ENCODE results near the gene MUS81. TPM values are rescaled to one million over a fixed set of nuclear protein-coding genes. Genes with fewer than 3 reads are reported as not detected.
A peak's percentile ranks its signal among the peaks of the same experiment; 100 is the strongest.

MUS81 gene
- total RNA-seq, 2 experiments from 2014 or later = 54.7 to 60.2 TPM

DNA sequence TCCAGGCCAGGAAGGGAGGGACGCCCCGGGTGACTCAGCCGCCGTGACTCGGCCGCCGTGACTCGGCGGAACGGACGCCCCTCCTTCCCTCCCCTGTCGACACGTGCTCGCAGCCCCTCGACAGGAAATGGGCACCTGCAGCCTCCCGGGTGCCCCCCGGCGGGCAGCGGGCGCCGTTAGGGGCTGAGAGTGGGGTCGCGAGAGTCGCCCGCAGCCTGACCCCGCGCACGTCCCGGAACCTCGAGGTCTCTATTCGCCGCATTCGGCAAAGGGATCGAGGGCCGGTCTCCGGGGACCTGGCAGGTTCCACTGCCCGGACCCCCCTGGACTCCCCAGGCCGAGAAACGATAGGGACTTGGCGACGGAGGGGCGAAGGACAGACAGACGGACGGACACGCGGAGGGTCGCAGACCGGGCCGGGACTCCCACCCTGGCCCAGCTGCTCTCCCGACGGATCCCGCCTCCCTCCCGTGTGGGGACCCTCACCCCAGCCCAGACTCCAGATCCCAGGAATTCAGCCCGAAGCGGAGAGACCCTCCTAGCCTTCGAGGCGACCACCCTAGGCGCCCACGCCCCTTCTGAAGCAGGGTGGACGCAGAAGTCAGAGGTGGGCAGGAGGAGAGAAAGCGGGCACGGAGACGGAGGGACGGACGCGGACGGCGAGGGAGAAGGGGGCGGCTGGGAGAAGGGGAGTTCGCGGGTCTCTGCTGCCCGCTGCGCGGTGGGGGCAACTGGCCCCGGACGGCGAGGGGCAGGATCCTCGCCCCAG lies 39.3 kb downstream of the MUS81 start:
- H3K27ac Mint-ChIP-seq = peak overlapping the region; percentile 86
- no peaks in the 10 kb centered on the region for H3K9me3 Mint-ChIP-seq
- H3K27me3 Mint-ChIP-seq = peaks cover 3% of the 10 kb centered on the region
- POLR2A ChIA-PET = interaction anchor here (0.6 to 28.1 kb wide), 14 partner anchors 10 to 477 kb away, joined by 3 to 560 read pairs (median 6); partner anchors contain the start of genes BANF1, C11orf68, CCDC85B and CFL1
- CTCF ChIA-PET = interaction anchor here (0.8 to 7.1 kb wide), 6 partner anchors 10 to 59 kb away, joined by 3 to 71 read pairs (median 22); partner anchors contain the start of genes CCDC85B, FIBP and MUS81
- peaks cover 34% of the 10 kb centered on the region for H3K4me1 Mint-ChIP-seq (ENCODE audit: low read depth)
- peaks cover 25% of the 10 kb centered on the region for H3K36me3 Mint-ChIP-seq (ENCODE audit: low read depth)
- peak; percentile 88 for DNase-seq
- TF ChIP-seq, protein P1, sequence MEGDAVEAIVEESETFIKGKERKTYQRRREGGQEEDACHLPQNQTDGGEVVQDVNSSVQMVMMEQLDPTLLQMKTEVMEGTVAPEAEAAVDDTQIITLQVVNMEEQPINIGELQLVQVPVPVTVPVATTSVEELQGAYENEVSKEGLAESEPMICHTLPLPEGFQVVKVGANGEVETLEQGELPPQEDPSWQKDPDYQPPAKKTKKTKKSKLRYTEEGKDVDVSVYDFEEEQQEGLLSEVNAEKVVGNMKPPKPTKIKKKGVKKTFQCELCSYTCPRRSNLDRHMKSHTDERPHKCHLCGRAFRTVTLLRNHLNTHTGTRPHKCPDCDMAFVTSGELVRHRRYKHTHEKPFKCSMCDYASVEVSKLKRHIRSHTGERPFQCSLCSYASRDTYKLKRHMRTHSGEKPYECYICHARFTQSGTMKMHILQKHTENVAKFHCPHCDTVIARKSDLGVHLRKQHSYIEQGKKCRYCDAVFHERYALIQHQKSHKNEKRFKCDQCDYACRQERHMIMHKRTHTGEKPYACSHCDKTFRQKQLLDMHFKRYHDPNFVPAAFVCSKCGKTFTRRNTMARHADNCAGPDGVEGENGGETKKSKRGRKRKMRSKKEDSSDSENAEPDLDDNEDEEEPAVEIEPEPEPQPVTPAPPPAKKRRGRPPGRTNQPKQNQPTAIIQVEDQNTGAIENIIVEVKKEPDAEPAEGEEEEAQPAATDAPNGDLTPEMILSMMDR (IDR thresholded peaks at IDR 0.05) = peak; percentile 11
- peak; percentile 36 for ATAC-seq
- H3K4me3 Mint-ChIP-seq = peak overlapping the region; percentile 80
- intact Hi-C loops (cut with micrococcal nuclease) = loop anchor here (10.0 kb wide), 1 partner anchor 65 kb away; the partner anchor contains the start of gene SART1

DNA sequence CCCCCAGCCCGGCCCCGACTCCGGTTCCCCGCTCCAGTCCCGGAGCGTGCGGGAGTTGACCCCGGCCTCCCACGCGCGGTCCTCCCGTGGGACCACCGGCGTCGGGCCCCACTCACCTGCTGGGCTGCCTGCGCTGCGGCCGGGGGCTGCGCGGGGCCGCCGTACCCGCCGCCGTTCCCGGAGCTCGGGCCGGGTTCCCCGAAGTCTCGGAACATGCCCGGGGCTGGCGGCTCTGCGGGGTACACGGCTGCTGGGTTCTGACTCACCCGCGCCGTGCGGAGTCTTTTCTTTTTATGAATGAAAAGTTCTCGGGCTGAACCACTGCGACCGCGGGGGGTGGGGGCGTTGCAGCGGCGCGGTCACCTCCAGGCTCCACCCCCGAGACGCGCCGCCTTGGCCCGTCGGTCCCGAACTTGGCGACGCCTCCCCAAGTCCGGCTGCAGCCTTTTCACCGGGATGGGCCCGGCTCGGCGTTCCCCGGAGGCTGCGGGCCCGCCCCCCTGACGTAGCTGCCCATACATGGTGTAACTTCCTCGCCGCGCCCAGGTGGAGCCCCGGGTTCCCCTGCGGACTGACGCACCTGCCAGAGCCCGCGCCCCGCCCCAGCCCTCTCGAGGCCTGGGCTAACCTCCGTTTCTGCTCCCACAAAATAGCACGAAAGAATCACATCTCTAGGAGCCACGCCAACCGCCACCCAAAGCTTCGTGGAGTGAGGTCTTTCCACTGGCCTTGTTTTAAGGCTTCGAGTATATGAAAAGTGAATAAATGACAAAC lies 40.1 kb downstream of the MUS81 start, which contains the start of gene FOSL1:
FOSL1 (minus strand) TSS at position 264 of the 774 bp plus-strand sequence; CDS start at position 215, 49 bp downstream.
- Mint-ChIP-seq H3K9me3 (no peaks in the 10 kb centered on the region), H3K36me3 (ENCODE audit: low read depth) (peaks cover 22% of the 10 kb centered on the region), H3K27me3 (peaks cover 5% of the 10 kb centered on the region), H3K4me3 (peak within 1 kb of the TSS; percentile 80), H3K4me1 (ENCODE audit: low read depth) (peaks cover 32% of the 10 kb centered on the region), H3K27ac (peak within 1 kb of the TSS; percentile 86)
- intact Hi-C loops (cut with micrococcal nuclease) = no loop called here
- ATAC-seq (peak; percentile 88), DNase-seq (peak; percentile 97)
- TF ChIP-seq, protein P1 (IDR thresholded peaks at IDR 0.05) = no peak
- POLR2A ChIA-PET = interaction anchor here (0.6 to 28.1 kb wide), 15 partner anchors 9 to 478 kb away, joined by 3 to 560 read pairs (median 5); partner anchors contain the start of genes C11orf68, CCDC85B, CFL1 and CTSW
- CTCF ChIA-PET = interaction anchor here (0.9 to 4.2 kb wide), 6 partner anchors 9 to 121 kb away, joined by 3 to 71 read pairs (median 4); partner anchors contain the start of genes C11orf68, CCDC85B and FIBP

DNA sequence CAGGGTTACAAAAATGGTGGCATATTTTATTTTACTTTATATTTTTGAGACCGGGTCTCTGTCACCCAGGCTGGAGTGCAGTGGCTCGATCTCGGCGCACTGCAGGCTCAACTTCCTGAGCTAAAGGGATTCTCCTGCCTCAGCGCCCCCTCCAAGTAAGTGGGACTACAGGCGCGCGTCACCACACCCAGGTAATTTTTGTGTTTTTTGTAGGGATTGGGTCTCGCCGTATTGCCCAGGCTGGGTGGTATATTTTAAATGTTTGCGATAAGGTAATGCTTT lies 40.6 kb downstream of the MUS81 start:
- ChIA-PET POLR2A (interaction anchor here (0.8 to 28.1 kb wide), 12 partner anchors 8 to 93 kb away, joined by 3 to 560 read pairs (median 6); partner anchors contain the start of genes C11orf68, CCDC85B, CFL1 and EFEMP2), CTCF (interaction anchor here (0.9 to 4.2 kb wide), 8 partner anchors 9 to 121 kb away, joined by 3 to 71 read pairs (median 4); partner anchors contain the start of genes C11orf68, CCDC85B and FIBP)
- peak overlapping the region; percentile 61 for H3K4me3 Mint-ChIP-seq
- TF ChIP-seq, protein P1 (IDR thresholded peaks at IDR 0.05) = no peak
- ATAC-seq (no peak), DNase-seq (no peak)
- no peaks in the 10 kb centered on the region for H3K9me3 Mint-ChIP-seq
- intact Hi-C loops (cut with micrococcal nuclease) = no loop called here
- peaks cover 5% of the 10 kb centered on the region for H3K27me3 Mint-ChIP-seq
- peaks cover 27% of the 10 kb centered on the region for H3K4me1 Mint-ChIP-seq (ENCODE audit: low read depth)
- peak overlapping the region; percentile 61 for H3K27ac Mint-ChIP-seq
- H3K36me3 Mint-ChIP-seq (ENCODE audit: low read depth) = peaks cover 18% of the 10 kb centered on the region

DNA sequence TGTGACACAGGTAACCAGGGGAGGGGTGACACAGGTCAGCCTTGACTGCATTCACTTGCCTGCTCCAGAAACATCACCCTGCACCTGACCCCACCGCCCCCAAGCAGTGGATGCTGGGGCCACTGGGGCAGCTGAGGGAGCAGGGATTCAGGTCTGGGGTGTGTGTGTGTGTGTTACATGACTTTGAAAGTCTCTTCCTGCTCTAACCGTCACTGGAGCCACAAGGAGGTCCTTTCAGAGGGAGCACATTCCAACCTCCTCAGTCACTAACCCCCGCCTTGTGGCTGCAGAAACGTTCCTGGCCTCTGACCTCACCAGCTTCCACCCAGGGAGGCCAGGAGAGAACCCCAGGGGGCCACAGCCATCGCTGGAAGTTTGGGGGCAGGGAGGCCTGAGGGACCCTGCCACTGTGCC lies 42.8 kb downstream of the MUS81 start:
- Mint-ChIP-seq H3K4me1 (ENCODE audit: low read depth) (peaks cover 11% of the 10 kb centered on the region), H3K4me3 (no peak overlapping the region), H3K27ac (no peak overlapping the region), H3K9me3 (no peaks in the 10 kb centered on the region), H3K27me3 (peaks cover 5% of the 10 kb centered on the region), H3K36me3 (ENCODE audit: low read depth) (peaks cover 4% of the 10 kb centered on the region)
- DNase-seq (no peak), ATAC-seq (no peak)
- TF ChIP-seq, protein P1 (IDR thresholded peaks at IDR 0.05) = no peak
- intact Hi-C loops (cut with micrococcal nuclease) = no loop called here
- ChIA-PET POLR2A (interaction anchor here (1.5 to 28.1 kb wide), 4 partner anchors 13 to 80 kb away, joined by 3 to 560 read pairs (median 8); partner anchors contain the start of genes CFL1, EFEMP2 and MUS81), CTCF (interaction anchor here (4.2 kb wide), 1 partner anchor 15 kb away, joined by 71 read pairs; the partner anchor contains the start of genes CCDC85B and FIBP)

Data from activated CD8-positive, alpha-beta T cell treated with anti-CD3 and anti-CD28 coated beads for 36 hours (primary cell).